ENCODE results near the gene HECTD1.

Gene HECTD1

DNA sequence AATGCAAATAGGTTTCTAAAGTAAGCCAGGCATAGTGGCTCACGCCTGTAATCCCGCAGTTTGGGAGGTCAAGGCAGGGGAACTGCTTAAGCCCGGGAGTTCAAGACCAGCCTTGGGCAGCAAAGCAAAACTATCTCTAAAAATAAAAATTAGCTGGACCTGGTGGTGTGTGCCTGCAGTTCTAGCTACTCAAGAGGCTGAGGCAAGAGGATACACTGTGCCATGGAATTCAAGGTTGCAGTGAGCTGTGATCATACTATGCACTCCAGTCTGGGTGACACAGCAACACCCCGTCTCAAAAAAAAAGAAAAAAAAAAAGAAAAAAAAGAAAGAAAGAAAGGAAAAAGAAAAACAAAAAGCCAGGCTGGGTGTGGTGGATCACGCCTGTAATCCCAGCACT lies 46.3 kb downstream of the HECTD1 start:
- no peak for DNase-seq (ENCODE audit: extremely low read depth, low read depth)
- no peak for TF ChIP-seq CTCF (IDR thresholded peaks at IDR 0.05; ENCODE audit: low read depth, low read length)

DNA sequence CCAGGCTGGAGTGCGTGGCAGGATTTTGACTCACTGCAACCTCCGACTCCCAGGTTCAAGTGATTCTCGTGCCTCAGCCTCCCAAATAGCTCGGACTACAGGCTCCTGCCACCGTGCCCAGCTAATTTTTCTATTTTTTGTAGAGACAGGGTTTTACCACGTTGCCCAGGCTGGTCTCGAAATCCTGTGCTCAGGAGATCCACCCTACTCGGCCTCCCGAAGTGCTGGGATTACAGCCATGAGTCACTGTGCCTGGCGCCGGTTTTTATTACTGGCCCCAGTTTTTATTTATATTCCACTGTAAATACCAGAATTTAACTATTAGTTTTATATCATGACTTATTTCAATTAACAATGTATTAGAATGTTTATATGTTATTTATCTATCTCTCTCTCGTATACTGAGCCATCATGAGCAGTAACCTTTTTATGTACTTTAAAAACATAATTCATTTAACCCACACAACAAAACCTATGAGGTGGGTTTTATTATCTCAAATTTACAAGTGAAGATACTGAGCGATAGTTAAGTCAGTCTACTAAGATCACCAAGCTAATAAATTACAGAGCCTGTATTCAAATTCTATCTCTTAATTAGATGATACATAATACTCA lies 47.8 kb downstream of the HECTD1 start:
- DNase-seq (ENCODE audit: extremely low read depth, low read depth), result no peak
- no peak for TF ChIP-seq CTCF (IDR thresholded peaks at IDR 0.05; ENCODE audit: low read depth, low read length)

DNA sequence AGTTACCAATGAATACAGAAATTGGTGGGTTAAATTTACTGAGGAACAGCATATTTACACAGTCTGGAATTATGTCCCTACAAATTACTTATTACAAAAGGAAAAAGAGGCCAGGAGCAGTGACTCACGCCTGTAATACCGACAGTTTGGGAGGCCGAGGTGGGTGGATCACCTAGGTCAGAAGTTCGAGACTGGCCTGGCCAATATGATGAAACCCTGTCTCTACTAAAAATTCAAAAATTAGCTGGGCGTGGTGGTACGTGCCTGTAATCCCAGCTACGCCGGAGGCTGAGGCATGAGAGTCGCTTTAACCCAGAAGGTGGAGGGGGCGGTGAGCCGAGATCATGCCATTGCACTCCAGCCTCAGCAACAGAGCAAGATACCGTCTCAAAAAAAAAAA lies 52.6 kb downstream of the HECTD1 start:
- no peak for TF ChIP-seq CTCF (IDR thresholded peaks at IDR 0.05; ENCODE audit: low read depth, low read length)
- no peak for DNase-seq (ENCODE audit: extremely low read depth, low read depth)

DNA sequence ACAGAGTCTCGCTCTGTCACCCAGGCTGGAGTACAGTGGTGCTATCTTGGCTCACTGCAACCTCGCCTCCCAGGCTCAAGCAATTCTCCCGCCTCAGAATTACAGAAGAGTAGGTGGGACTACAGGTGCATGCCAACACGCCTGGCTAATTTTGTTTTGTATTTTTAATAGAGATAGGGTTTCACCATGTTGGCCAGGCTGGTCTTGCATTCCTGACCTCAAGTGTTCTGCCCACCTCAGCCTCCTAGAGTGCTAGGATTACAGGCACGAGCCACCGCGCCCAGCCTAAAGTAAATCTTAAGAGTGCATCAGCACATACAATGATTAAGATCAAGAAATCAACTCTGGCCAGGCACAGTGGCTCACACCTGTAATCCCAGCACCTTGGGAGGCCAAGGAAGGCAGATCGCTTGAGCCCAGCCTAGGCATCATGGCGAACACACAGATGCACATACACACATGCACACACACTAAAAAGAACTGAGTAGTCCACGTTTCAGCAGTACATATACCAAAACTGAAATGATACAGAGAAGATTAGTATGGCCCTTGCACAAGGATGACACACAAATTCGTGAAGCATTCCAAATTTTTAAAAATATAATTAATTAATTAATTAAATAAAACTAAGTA lies 65.0 kb downstream of the HECTD1 start:
- no peak for DNase-seq (ENCODE audit: extremely low read depth, low read depth)
- no peak for TF ChIP-seq CTCF (IDR thresholded peaks at IDR 0.05; ENCODE audit: low read depth, low read length)

GRCh38 chr14:31139301-31139847 lies 68.2 kb downstream of the HECTD1 start:
- no peak for TF ChIP-seq CTCF (IDR thresholded peaks at IDR 0.05; ENCODE audit: low read depth, low read length)
- DNase-seq (ENCODE audit: extremely low read depth, low read depth), result no peak

GRCh38 chr14:31138301-31138700 lies 69.3 kb downstream of the HECTD1 start:
- TF ChIP-seq CTCF (IDR thresholded peaks at IDR 0.05; ENCODE audit: low read depth, low read length), result no peak
- DNase-seq (ENCODE audit: extremely low read depth, low read depth), result no peak

GRCh38 chr14:31137214-31137889 lies 70.2 kb downstream of the HECTD1 start:
- DNase-seq (ENCODE audit: extremely low read depth, low read depth), result no peak
- TF ChIP-seq CTCF (IDR thresholded peaks at IDR 0.05; ENCODE audit: low read depth, low read length), result no peak

Data from AG09319 (cell line).